Putamen (tissue), 1 donor: ENCODE data around the gene IPO8.
"Not testable (repeated sequence)": the region's sequence is repeated elsewhere in the genome, so short reads cannot be mapped to it uniquely, and the experiment has no call there.

Experiments used
- DNase-seq: peaks from one replicate; pipeline ENCODE4 v3.0.0-alpha.2; 2016; ENCODE audit warnings: low spot score

Gene IPO8

GRCh38 chr12:30603129-30603528 lies 92.5 kb downstream of the IPO8 start:
- DNase-seq, result no peak

GRCh38 chr12:30602678-30603077 lies 93.0 kb downstream of the IPO8 start:
- no peak for DNase-seq

GRCh38 chr12:30599608-30600007 lies 96.1 kb downstream of the IPO8 start:
- DNase-seq, result no peak

GRCh38 chr12:30598889-30599288 lies 96.8 kb downstream of the IPO8 start:
- no peak for DNase-seq

GRCh38 chr12:30595742-30596141 lies 99.9 kb downstream of the IPO8 start:
- DNase-seq, result no peak

- no peak for DNase-seq
Measured at GRCh38 chr12:30594509-30594908, 101.2 kb downstream of the IPO8 start.

GRCh38 chr12:30588572-30588971 lies 107.1 kb downstream of the IPO8 start:
- DNase-seq, result not testable (repeated sequence)

GRCh38 chr12:30587782-30588181 lies 107.9 kb downstream of the IPO8 start:
- no peak for DNase-seq

- no peak for DNase-seq
Measured at GRCh38 chr12:30585877-30586276, 109.8 kb downstream of the IPO8 start.

- no peak for DNase-seq
Measured at GRCh38 chr12:30582943-30583342, 112.7 kb downstream of the IPO8 start.

GRCh38 chr12:30580344-30580743 lies 115.3 kb downstream of the IPO8 start:
- no peak for DNase-seq
